Measurements from ENCODE around the gene CYP1B1. TPM values are rescaled to one million over a fixed set of nuclear protein-coding genes. Genes with fewer than 3 reads are reported as not detected.

CYP1B1 gene
- total and polyA plus RNA-seq, 4 donors, result 9.8 to 47.7 (median 31.3) TPM

GRCh38 chr2:38104598-38104997 is 28.6 kb upstream of the CYP1B1 start:
- Histone ChIP-seq H3K36me3 (ENCODE audit: control insufficient read depth in 4 of 4, insufficient read depth in 4 of 4, low read length in 4 of 4) (no peaks in the 10 kb centered on the region), H3K27me3 (ENCODE audit: control insufficient read depth in 3 of 3, insufficient read depth in 3 of 3, low read length in 2 of 3) (no peaks in the 10 kb centered on the region), H3K27ac (ENCODE audit: low read depth in 1 of 2, low read length in 1 of 2) (no peak overlapping the region), H3K4me1 (ENCODE audit: control insufficient read depth in 5 of 5, insufficient read depth in 5 of 5, low read length in 5 of 5) (peaks cover 0 to 9% (median 0%) of the 10 kb centered on the region in 5 donors), H3K4me3 (no peak overlapping the region), H3K9me3 (ENCODE audit: control insufficient read depth in 4 of 4, insufficient read depth in 3 of 4, low read length in 3 of 4) (peaks cover 0 to 6% (median under 1%) of the 10 kb centered on the region in 4 donors), H3K9ac (ENCODE audit: insufficient read depth in 1 of 2, low read length in 2 of 2) (no peak overlapping the region)
- 94 to 98% methylated on average over 3 of the region's 3 CpGs for WGBS, 2 donors
- TF ChIP-seq CTCF (IDR thresholded peaks at IDR 0.05; ENCODE audit: control extremely low read depth, extremely low read depth), result no peak
- no peak for DNase-seq
- no peak for ATAC-seq (ENCODE audit: insufficient read depth, low FRiP score)

- no peak overlapping the region for H3K27ac ChIP-seq (ENCODE audit: low read depth in 1 of 2, low read length in 1 of 2)
- no peaks in the 10 kb centered on the region for H3K36me3 ChIP-seq (ENCODE audit: control insufficient read depth in 4 of 4, insufficient read depth in 4 of 4, low read length in 4 of 4)
- no peak for DNase-seq
- peaks cover 3 to 30% (median 10%) of the 10 kb centered on the region in 5 donors for H3K4me1 ChIP-seq (ENCODE audit: control insufficient read depth in 5 of 5, insufficient read depth in 5 of 5, low read length in 5 of 5)
- ATAC-seq (ENCODE audit: insufficient read depth, low FRiP score), result no peak
- H3K27me3 ChIP-seq (ENCODE audit: control insufficient read depth in 3 of 3, insufficient read depth in 3 of 3, low read length in 2 of 3), result peaks cover 0 to 4% (median 0%) of the 10 kb centered on the region in 3 donors
- H3K4me3 ChIP-seq, result no peak overlapping the region
- 60 to 73% methylated on average over 3 of the region's 3 CpGs for WGBS, 2 donors
- no peak for TF ChIP-seq CTCF (IDR thresholded peaks at IDR 0.05; ENCODE audit: control extremely low read depth, extremely low read depth)
- peaks cover 0 to 6% (median 0%) of the 10 kb centered on the region in 4 donors for H3K9me3 ChIP-seq (ENCODE audit: control insufficient read depth in 4 of 4, insufficient read depth in 3 of 4, low read length in 3 of 4)
- H3K9ac ChIP-seq (ENCODE audit: insufficient read depth in 1 of 2, low read length in 2 of 2), result no peak overlapping the region
Measured at GRCh38 chr2:38100328-38100727, 24.4 kb upstream of the CYP1B1 start.

- WGBS, 2 donors, result 47 to 66% methylated on average over 10 of the region's 10 CpGs
Measured at GRCh38 chr2:38099099-38100028, 23.4 kb upstream of the CYP1B1 start.

More at GRCh38 chr2:38099099-38100028, 23.4 kb upstream of the CYP1B1 start:
- Histone ChIP-seq H3K27ac (ENCODE audit: low read depth in 1 of 2, low read length in 1 of 2) (peak overlapping the region; percentile 45 to 61), H3K4me1 (ENCODE audit: control insufficient read depth in 5 of 5, insufficient read depth in 5 of 5, low read length in 5 of 5) (peaks cover 3 to 35% (median 10%) of the 10 kb centered on the region in 5 donors), H3K36me3 (ENCODE audit: control insufficient read depth in 4 of 4, insufficient read depth in 4 of 4, low read length in 4 of 4) (no peaks in the 10 kb centered on the region), H3K4me3 (no peak overlapping the region), H3K9ac (ENCODE audit: insufficient read depth in 1 of 2, low read length in 2 of 2) (no peak overlapping the region), H3K27me3 (ENCODE audit: control insufficient read depth in 3 of 3, insufficient read depth in 3 of 3, low read length in 2 of 3) (peaks cover 0 to 4% (median 0%) of the 10 kb centered on the region in 3 donors), H3K9me3 (ENCODE audit: control insufficient read depth in 4 of 4, insufficient read depth in 3 of 4, low read length in 3 of 4) (no peaks in the 10 kb centered on the region)
- DNase-seq (peak in 1 of 3 donors; percentile 27), ATAC-seq (ENCODE audit: insufficient read depth, low FRiP score) (no peak)
- TF ChIP-seq CTCF (IDR thresholded peaks at IDR 0.05; ENCODE audit: control extremely low read depth, extremely low read depth), result no peak
